ENCODE data around the gene JDP2.

JDP2 gene

GRCh38 chr14:75430976-75431375, 3.2 kb downstream of the JDP2 start:
- no peak for TF ChIP-seq CTCF (IDR thresholded peaks at IDR 0.05; ENCODE audit: extremely low read depth, missing control alignments)
- no peak for DNase-seq (ENCODE audit: low spot score)

- TF ChIP-seq CTCF (IDR thresholded peaks at IDR 0.05; ENCODE audit: extremely low read depth, missing control alignments): no peak
- no peak for DNase-seq (ENCODE audit: low spot score)
These were observed 4.0 kb downstream of the JDP2 start for GRCh38 chr14:75431827-75432226.

GRCh38 chr14:75432411-75432810, 4.6 kb downstream of the JDP2 start:
- no peak for DNase-seq (ENCODE audit: low spot score)
- no peak for TF ChIP-seq CTCF (IDR thresholded peaks at IDR 0.05; ENCODE audit: extremely low read depth, missing control alignments)

GRCh38 chr14:75433631-75434071, 5.8 kb downstream of the JDP2 start:
- DNase-seq (ENCODE audit: low spot score): no peak
- TF ChIP-seq CTCF (IDR thresholded peaks at IDR 0.05; ENCODE audit: extremely low read depth, missing control alignments): no peak

GRCh38 chr14:75434138-75434889, 6.5 kb downstream of the JDP2 start:
- no peak for DNase-seq (ENCODE audit: low spot score)
- no peak for TF ChIP-seq CTCF (IDR thresholded peaks at IDR 0.05; ENCODE audit: extremely low read depth, missing control alignments)

GRCh38 chr14:75434890-75435248, 7.0 kb downstream of the JDP2 start:
- TF ChIP-seq CTCF (IDR thresholded peaks at IDR 0.05; ENCODE audit: extremely low read depth, missing control alignments): no peak
- DNase-seq (ENCODE audit: low spot score): no peak

GRCh38 chr14:75435473-75435872, 7.7 kb downstream of the JDP2 start:
- DNase-seq (ENCODE audit: low spot score): no peak
- TF ChIP-seq CTCF (IDR thresholded peaks at IDR 0.05; ENCODE audit: extremely low read depth, missing control alignments): no peak

All from GM20000 (cell line).